H1 (cell line): Measurements from ENCODE around the gene GSTT2. TPM values are rescaled to one million over a fixed set of nuclear protein-coding genes. Genes with fewer than 3 reads are reported as not detected.

ENCODE experiments used
- CTCF ChIA-PET: fragments of 300-600 bp; sonication (Branson Sonifier 250); formaldehyde crosslinking; loops from one replicate; lab custom pipeline; 2021; ENCODE audit not compliant: partially characterized antibody; lab: Charles Lee
- POLR2A ChIA-PET: fragments of 300-600 bp; sonication (Branson Sonifier 250); formaldehyde crosslinking; loops from one replicate; lab custom pipeline; 2021; ENCODE audit warnings: inconsistent platforms; ENCODE audit not compliant: partially characterized antibody; lab: Charles Lee
- DNase-seq, 2 experiments: peaks; one replicate each; pipeline versions ENCODE4 v3.0.0 to v3.0.0-alpha.2; 2010 to 2022; ENCODE audit warnings: low spot score in 2 of 2, low read depth in 1 of 2, mixed read lengths in 1 of 2
- FAIRE-seq: peaks from 2 replicates; lab custom pipeline; 2011; peaks lifted over from hg19 to GRCh38; lab: Jason Lieb, UNC
- H2AFZ ChIP-seq: 2 replicates; pipeline ENCODE4 v1.8.1; 2012; ENCODE audit warnings: low read length, inconsistent platforms
- H2AK5ac ChIP-seq: 2 replicates; pipeline ENCODE4 v1.6.1; 2013; ENCODE audit warnings: low read depth, low read length
- H2BK120ac ChIP-seq: replicated peaks from 2 replicates; pipeline ENCODE3; 2013; ENCODE audit warnings: low read depth, low read length, inconsistent platforms
- H2BK12ac ChIP-seq: 2 replicates; pipeline ENCODE4 v1.6.1; 2013; ENCODE audit warnings: low read depth, low read length
- H2BK15ac ChIP-seq: 2 replicates; pipeline ENCODE4 v1.6.1; 2013; ENCODE audit warnings: low read length
- H2BK20ac ChIP-seq: 2 replicates; pipeline ENCODE4 v1.6.1; 2013; ENCODE audit warnings: low read length
- H2BK5ac ChIP-seq: 2 replicates; pipeline ENCODE4 v1.6.1; 2013; ENCODE audit warnings: low read depth, low read length
- H3K14ac ChIP-seq: 2 replicates; pipeline ENCODE4 v1.6.1; 2013; ENCODE audit warnings: inconsistent platforms; ENCODE audit not compliant: insufficient read length
- H3K18ac ChIP-seq: 2 replicates; pipeline ENCODE4 v1.6.1; 2013; ENCODE audit warnings: low read length; ENCODE audit errors: extremely low read depth
- H3K23ac ChIP-seq: 2 replicates; pipeline ENCODE4 v1.6.1; 2013; ENCODE audit warnings: inconsistent platforms; ENCODE audit not compliant: insufficient read length
- H3K23me2 ChIP-seq: 2 replicates; pipeline ENCODE4 v1.6.1; 2013; ENCODE audit warnings: low read depth, low read length
- H3K27ac ChIP-seq: 2 replicates; pipeline ENCODE4 v1.6.1; 2011; ENCODE audit warnings: low read depth, low read length, inconsistent platforms
- H3K27me3 ChIP-seq, 4 experiments: replicated peaks in 1 of 4; 1 replicate in 1 of 4; 2 replicates in 3 of 4; pipeline versions ENCODE4 v1.6.1 to v1.8.1; 2011 to 2013; ENCODE audit warnings: low read length in 3 of 4, mild to moderate bottlenecking in 3 of 4, inconsistent platforms in 2 of 4, mixed read lengths in 2 of 4, moderate library complexity in 1 of 4; ENCODE audit not compliant: control insufficient read depth in 3 of 4, insufficient read depth in 3 of 4; ENCODE audit errors: extremely low read depth in 1 of 4
- H3K36me3 ChIP-seq, 4 experiments: 2 replicates each; pipeline versions ENCODE4 v1.6.1 to v1.8.1; 2011 to 2013; ENCODE audit warnings: mild to moderate bottlenecking in 4 of 4, low read length in 3 of 4, moderate library complexity in 2 of 4, control low read depth in 1 of 4, inconsistent platforms in 1 of 4; ENCODE audit not compliant: insufficient read depth in 4 of 4, control insufficient read depth in 2 of 4
- H3K4ac ChIP-seq: replicated peaks from 2 replicates; pipeline ENCODE3; 2013; ENCODE audit warnings: low read length, low read depth, mixed read lengths, inconsistent platforms; ENCODE audit not compliant: insufficient read length
- H3K4me1 ChIP-seq, 4 experiments: replicated peaks in 1 of 4; 1 replicate in 1 of 4; 2 replicates in 3 of 4; pipeline versions ENCODE4 v1.6.1 to v1.8.1; 2011 to 2013; ENCODE audit warnings: low read length in 3 of 4, inconsistent platforms in 2 of 4, mixed read lengths in 1 of 4; ENCODE audit not compliant: insufficient read depth in 4 of 4, control insufficient read depth in 3 of 4
- H3K4me2 ChIP-seq, 2 experiments: 2 replicates each; pipeline versions ENCODE4 v1.6.1 to v1.8.1; 2011 to 2013; ENCODE audit warnings: low read depth in 2 of 2, low read length in 2 of 2, control low read depth in 1 of 2, inconsistent platforms in 1 of 2, mild to moderate bottlenecking in 1 of 2; ENCODE audit not compliant: insufficient read depth in 1 of 2
- H3K4me3 ChIP-seq, 4 experiments: fragments of 200-600, 300-600 bp in 1 of 4; sonication (generic), shearing (Covaris generic), sonication (Bioruptor Twin) in 1 of 4; 2 replicates each; pipeline versions ENCODE4 v1.5.1 to v1.8.1; 2011 to 2016; ENCODE audit warnings: low read length in 4 of 4, low read depth in 3 of 4, control low read depth in 2 of 4, inconsistent platforms in 2 of 4, mild to moderate bottlenecking in 2 of 4, mixed read lengths in 1 of 4, moderate library complexity in 1 of 4; ENCODE audit not compliant: insufficient read depth in 2 of 4; ENCODE audit errors: extremely low read depth in 1 of 4
- H3K56ac ChIP-seq: replicated peaks from 2 replicates; pipeline ENCODE3; 2013; ENCODE audit warnings: low read depth, mild to moderate bottlenecking, mixed read lengths, low read length, inconsistent platforms; ENCODE audit not compliant: insufficient read length
- H3K79me1 ChIP-seq: 2 replicates; pipeline ENCODE4 v1.6.1; 2013; ENCODE audit warnings: low read depth, low read length, control low read depth
- H3K79me2 ChIP-seq, 2 experiments: 2 replicates each; pipeline versions ENCODE4 v1.6.1 to v1.8.1; 2012 to 2013; ENCODE audit warnings: low read length in 2 of 2, mild to moderate bottlenecking in 2 of 2, inconsistent platforms in 1 of 2; ENCODE audit not compliant: insufficient read depth in 2 of 2, control insufficient read depth in 1 of 2
- H3K9ac ChIP-seq, 4 experiments: replicated peaks in 1 of 4; 1 replicate in 1 of 4; 2 replicates in 3 of 4; pipeline versions ENCODE4 v1.6.1 to v1.8.1; 2011 to 2013; ENCODE audit warnings: low read depth in 3 of 4, low read length in 3 of 4, control low read depth in 2 of 4, mild to moderate bottlenecking in 2 of 4, moderate library complexity in 2 of 4, inconsistent platforms in 1 of 4; ENCODE audit errors: extremely low read depth in 1 of 4
- H3K9me3 ChIP-seq, 2 experiments: 2 replicates each; pipeline versions ENCODE4 v1.6.1 to v1.8.1; 2012 to 2013; ENCODE audit warnings: mild to moderate bottlenecking in 2 of 2, moderate library complexity in 2 of 2, control low read depth in 1 of 2, inconsistent platforms in 1 of 2, low read depth in 1 of 2, low read length in 1 of 2, mixed read lengths in 1 of 2; ENCODE audit not compliant: insufficient read depth in 2 of 2
- H4K20me1 ChIP-seq, 2 experiments: replicated peaks in 1 of 2; 2 replicates each; pipeline versions ENCODE3 to v1.8.1; 2011 to 2013; ENCODE audit warnings: inconsistent platforms in 2 of 2, low read length in 2 of 2, mild to moderate bottlenecking in 1 of 2; ENCODE audit not compliant: insufficient read depth in 2 of 2, control insufficient read depth in 1 of 2
- H4K5ac ChIP-seq: 2 replicates; pipeline ENCODE4 v1.6.1; 2013; ENCODE audit warnings: low read length, low read depth, mixed read lengths, inconsistent platforms; ENCODE audit not compliant: insufficient read length
- H4K8ac ChIP-seq: 2 replicates; pipeline ENCODE4 v1.8.0; 2013; ENCODE audit warnings: mild to moderate bottlenecking, moderate library complexity, low read length, inconsistent platforms; ENCODE audit not compliant: insufficient read depth; ENCODE audit errors: extremely low read depth
- H4K91ac ChIP-seq: replicated peaks from 2 replicates; pipeline ENCODE3; 2013; ENCODE audit warnings: low read length, mixed read lengths, inconsistent platforms; ENCODE audit not compliant: insufficient read length
- CEBPB ChIP-seq: IDR thresholded peaks from 2 replicates; pipeline ENCODE4 v1.6.1; 2012; ENCODE audit warnings: low read depth, low read length
- HDAC2 ChIP-seq, 2 experiments: fragments of 300-600 bp in 1 of 2; sonication (generic) in 1 of 2; IDR thresholded peaks; 2 replicates each; pipeline ENCODE4 v1.6.1; 2011 to 2012; ENCODE audit warnings: low read depth in 2 of 2, low read length in 2 of 2, mild to moderate bottlenecking in 2 of 2, moderate library complexity in 2 of 2, borderline replicate concordance in 1 of 2, inconsistent platforms in 1 of 2
- SAP30 ChIP-seq: fragments of 300-600 bp; sonication (generic); IDR thresholded peaks from 2 replicates; pipeline ENCODE4 v1.7.1; 2012; ENCODE audit warnings: low read length, moderate library complexity, mild to moderate bottlenecking, inconsistent platforms; ENCODE audit not compliant: insufficient read depth, insufficient replicate concordance
- SP2 ChIP-seq: IDR thresholded peaks from 2 replicates; pipeline ENCODE4 v1.6.1; 2012; ENCODE audit warnings: mild to moderate bottlenecking, low read length, inconsistent platforms
- SRF ChIP-seq: IDR thresholded peaks from 2 replicates; pipeline ENCODE4 v1.6.1; 2011; ENCODE audit warnings: mild to moderate bottlenecking, low read depth, low read length, moderate library complexity
- TAF1 ChIP-seq: IDR thresholded peaks from 2 replicates; pipeline ENCODE4 v1.6.1; 2011; ENCODE audit warnings: mild to moderate bottlenecking, low read depth, low read length
- WGBS, 2 experiments: shearing (Covaris generic) in 1 of 2; methylation state at CpG; one replicate each; pipeline versions ENCODE4 v1.1.6 to v1.1.7; 2013 to 2015; ENCODE audit warnings: low lambda C conversion rate in 2 of 2, mixed read lengths in 2 of 2, inconsistent platforms in 1 of 2, low coverage in 1 of 2, missing lambda C conversion rate in 1 of 2; ENCODE audit not compliant: insufficient replicate concordance in 2 of 2, insufficient coverage in 1 of 2, insufficient read length in 1 of 2; ENCODE audit errors: extremely low coverage in 1 of 2, missing lambda C conversion rate in 1 of 2; 5-methylcytosine and 5-hydroxymethylcytosine counted together
- polyA plus RNA-seq, 7 experiments: library from polyadenylated mRNA; depleted of rRNA in 3 of 7; stranded (reverse) in 5 of 7; unstranded in 2 of 7; fragments of >200 nt in 5 of 7; fragments of 200-250 nt in 2 of 7; gene quantifications; 1 replicate in 5 of 7; 2 replicates in 1 of 7; 4 replicates in 1 of 7; pipeline versions ENCODE4 v1.2.1 to v1.2.3, GENCODE V29; 2011 to 2013; ENCODE audit warnings: missing spikeins in 2 of 7, mixed read lengths in 2 of 7
- total RNA-seq: library from RNA; stranded (reverse); fragmentation: NEBNext Ultra II Directional; extraction: Animal tissue kit (Norgen Biotek cat#: 25700); gene quantifications from 2 replicates; pipeline ENCODE4 v1.2.1, GENCODE V29; 2021
- TF ChIP-seq, protein P1 (sequence below): IDR thresholded peaks from 2 replicates; pipeline ENCODE4 v1.6.1; 2011; ENCODE audit warnings: low read depth, mild to moderate bottlenecking, low read length; ENCODE audit not compliant: insufficient read depth

Gene GSTT2
- total and polyA plus RNA-seq, 2 of the 8 experiments (the other 6 are each of a cell fraction or from before 2014, with no cell fraction given): 1.1 to 1.5 TPM

DNA sequence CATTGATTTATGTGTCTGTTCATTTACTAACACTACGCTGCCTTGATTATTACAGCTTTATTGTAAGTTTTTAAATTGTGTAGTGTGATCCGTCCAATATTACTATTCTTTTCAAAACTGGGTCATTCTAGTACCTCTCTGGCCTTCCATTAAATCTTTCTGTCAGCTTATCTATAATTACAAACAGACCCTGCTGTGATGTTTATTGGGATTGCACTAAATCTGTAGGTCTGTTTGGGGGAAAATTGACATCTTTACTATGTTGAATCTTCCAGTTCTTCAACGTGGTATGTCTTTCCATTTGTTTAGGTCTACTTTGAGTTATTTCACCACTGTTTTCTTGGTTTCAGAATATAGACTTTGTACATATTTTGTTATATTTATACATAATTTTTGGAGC is 46.8 kb downstream of the GSTT2 start:
- Histone ChIP-seq H4K8ac (no peak overlapping the region), H3K27ac (no peak overlapping the region), H2BK15ac (no peak overlapping the region), H3K9me3 (no peaks in the 10 kb centered on the region), H3K23me2 (no peaks in the 10 kb centered on the region), H2BK5ac (no peak overlapping the region), H3K56ac (no peak overlapping the region), H3K4me3 (no peak overlapping the region), H2BK120ac (no peak overlapping the region), H3K23ac (no peak overlapping the region), H3K9ac (no peak overlapping the region), H2AK5ac (no peak overlapping the region), H4K20me1 (peaks cover 0 to 1% of the 10 kb centered on the region in 2 experiments), H4K5ac (no peak overlapping the region), H3K14ac (no peak overlapping the region), H4K91ac (no peak overlapping the region), H2BK20ac (no peak overlapping the region), H2AFZ (no peak overlapping the region), H3K4ac (no peak overlapping the region), H3K4me2 (no peak overlapping the region), H3K36me3 (no peaks in the 10 kb centered on the region), H3K4me1 (no peaks in the 10 kb centered on the region; a peak in 1 of 7 replicates), H3K18ac (no peak overlapping the region), H3K79me1 (peaks cover 14% of the 10 kb centered on the region), H3K27me3 (no peaks in the 10 kb centered on the region), H2BK12ac (no peak overlapping the region), H3K79me2 (peaks cover 0 to 82% of the 10 kb centered on the region in 2 experiments; a peak in 2 of 4 replicates)
- FAIRE-seq (no peak), DNase-seq (no peak)
- CTCF ChIA-PET: interaction anchor here (1.4 kb wide), 1 partner anchor 14 kb away, joined by 4 read pairs; no protein-coding TSS in a partner anchor
- no peak for TF ChIP-seq SAP30
- TF ChIP-seq SRF: no peak
- no peak for TF ChIP-seq TAF1
- TF ChIP-seq, protein P1, sequence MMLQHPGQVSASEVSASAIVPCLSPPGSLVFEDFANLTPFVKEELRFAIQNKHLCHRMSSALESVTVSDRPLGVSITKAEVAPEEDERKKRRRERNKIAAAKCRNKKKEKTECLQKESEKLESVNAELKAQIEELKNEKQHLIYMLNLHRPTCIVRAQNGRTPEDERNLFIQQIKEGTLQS: no peak
- TF ChIP-seq HDAC2 (IDR thresholded peaks at IDR 0.05; ENCODE audit: borderline replicate concordance in 1 of 2, low read depth in 2 of 2, low read length in 2 of 2): no peak
- TF ChIP-seq CEBPB: no peak
- TF ChIP-seq SP2: no peak
- POLR2A ChIA-PET: no interaction called here
- WGBS, 2 experiments: 79% methylated on average over 3 of the region's 3 CpGs; no CpG with 5 or more reads in 1 of the 2 experiments
